C4-2B (cell line): ENCODE results near the gene PDLIM5.
"Not testable (repeated sequence)": the region's sequence is repeated elsewhere in the genome, so short reads cannot be mapped to it uniquely, and the experiment has no call there.

Experiments used
- CTCF ChIP-seq: fragments of 450-650 bp; conservative IDR thresholded peaks from 2 replicates; pipeline ENCODE4 v1.5.1; 2017; ENCODE audit warnings: mild to moderate bottlenecking
- ZFX ChIP-seq: fragments of 450-650 bp; IDR thresholded peaks from 2 replicates; pipeline ENCODE4 v1.6.1; 2017

GRCh38 chr4:94556047-94556446 lies 104.3 kb downstream of the PDLIM5 start:
- not testable (repeated sequence) for TF ChIP-seq CTCF, ZFX
